Vagina (tissue), 2 donors: Measurements from ENCODE around the gene VRK1. TPM values are rescaled to one million over a fixed set of nuclear protein-coding genes. Genes with fewer than 3 reads are reported as not detected.

ENCODE experiments used
- DNase-seq, 2 donors: peaks; one replicate each; pipeline ENCODE4 v3.0.0-alpha.2; 2017; ENCODE audit errors: extremely low spot score in 2 of 2
- H3K27ac ChIP-seq: fragments of 200-600 bp; sonication (generic); one replicate; pipeline ENCODE4 v1.5.1; 2019
- H3K27me3 ChIP-seq: fragments of 200-600 bp; sonication (generic); one replicate; pipeline ENCODE4 v1.5.1; 2019
- H3K36me3 ChIP-seq, 2 donors: fragments of 200-600 bp; sonication (generic); one replicate each; pipeline ENCODE4 v1.5.1; 2017 to 2019
- H3K4me1 ChIP-seq: fragments of 200-600 bp; sonication (generic); one replicate; pipeline ENCODE4 v1.5.1; 2019
- H3K4me3 ChIP-seq, 2 donors: fragments of 200-600 bp; sonication (generic); 1 replicate in 1 of 2; 2 replicates in 1 of 2; pipeline ENCODE4 v1.5.1; 2016 to 2019
- H3K9me3 ChIP-seq: fragments of 200-600 bp; sonication (generic); one replicate; pipeline ENCODE4 v1.5.1; 2019
- CTCF ChIP-seq, 3 experiments: fragments of 450-650 bp in 2 of 3; fragments of 200-600 bp in 1 of 3; sonication (generic) in 1 of 3; IDR thresholded peaks; one replicate each; pipeline ENCODE4 v1.5.1; 2017 to 2019; ENCODE audit warnings: antibody characterized with exemption in 3 of 3, mild to moderate bottlenecking in 2 of 3, moderate library complexity in 2 of 3
- POLR2A ChIP-seq, 2 donors: fragments of 450-650 bp; IDR thresholded peaks; one replicate each; pipeline ENCODE4 v1.6.1; 2017; ENCODE audit warnings: antibody characterized with exemption in 2 of 2, mild to moderate bottlenecking in 2 of 2, moderate library complexity in 2 of 2
- POLR2AphosphoS5 ChIP-seq, 2 donors: sonication (generic); formaldehyde crosslinking; IDR thresholded peaks; one replicate each; pipeline ENCODE4 v1.9.0; 2017; ENCODE audit warnings: antibody characterized with exemption in 2 of 2, mild to moderate bottlenecking in 2 of 2, low read depth in 1 of 2; ENCODE audit not compliant: insufficient read depth in 1 of 2
- intact Hi-C: fragments of 100-400 bp; cut with DNase I; formaldehyde crosslinking; loops from one replicate; pipeline ENCODE4 v1.15.1; 2023
- total RNA-seq: library from RNA; depleted of rRNA; stranded (reverse); fragments of >200 nt; gene quantifications from one replicate; pipeline ENCODE4 v1.2.3, GENCODE V29; 2016

Gene VRK1
- total RNA-seq, 1 donor from 2014 or later, result 10.1 TPM

GRCh38 chr14:96752594-96752993 is 44.6 kb upstream of the VRK1 start:
- H3K27me3 ChIP-seq, result no peaks in the 10 kb centered on the region
- no peaks in the 10 kb centered on the region for H3K4me1 ChIP-seq

GRCh38 chr14:96754162-96754844 is 42.9 kb upstream of the VRK1 start:
- intact Hi-C loops, result no loop called here
- H3K9me3 ChIP-seq, result no peaks in the 10 kb centered on the region
- H3K4me3 ChIP-seq, result no peak overlapping the region
- no peak for DNase-seq
- H3K27ac ChIP-seq, result no peak overlapping the region
- TF ChIP-seq POLR2A (IDR thresholded peaks at IDR 0.05) (no peak), POLR2AphosphoS5 (IDR thresholded peaks at IDR 0.05; ENCODE audit: insufficient read depth in 1 of 2, low read depth in 1 of 2) (no peak), CTCF (IDR thresholded peaks at IDR 0.05) (no peak)
- no peaks in the 10 kb centered on the region for H3K4me1 ChIP-seq
- no peaks in the 10 kb centered on the region for H3K27me3 ChIP-seq
- H3K36me3 ChIP-seq, result no peaks in the 10 kb centered on the region

More at GRCh38 chr14:96752594-96752993, 44.6 kb upstream of the VRK1 start:
- no peak overlapping the region for H3K27ac ChIP-seq
- TF ChIP-seq POLR2A (IDR thresholded peaks at IDR 0.05) (no peak), POLR2AphosphoS5 (IDR thresholded peaks at IDR 0.05; ENCODE audit: insufficient read depth in 1 of 2, low read depth in 1 of 2) (no peak), CTCF (IDR thresholded peaks at IDR 0.05) (no peak)
- no peaks in the 10 kb centered on the region for H3K9me3 ChIP-seq
- intact Hi-C loops, result no loop called here
- H3K36me3 ChIP-seq, result no peaks in the 10 kb centered on the region
- no peak overlapping the region for H3K4me3 ChIP-seq
- no peak for DNase-seq

GRCh38 chr14:96754845-96755184 is 42.4 kb upstream of the VRK1 start:
- Histone ChIP-seq H3K4me3 (no peak overlapping the region), H3K27me3 (no peaks in the 10 kb centered on the region), H3K9me3 (no peaks in the 10 kb centered on the region), H3K36me3 (no peaks in the 10 kb centered on the region), H3K4me1 (no peaks in the 10 kb centered on the region), H3K27ac (no peak overlapping the region)
- intact Hi-C loops, result no loop called here
- TF ChIP-seq POLR2AphosphoS5 (IDR thresholded peaks at IDR 0.05; ENCODE audit: insufficient read depth in 1 of 2, low read depth in 1 of 2) (no peak), POLR2A (IDR thresholded peaks at IDR 0.05) (no peak), CTCF (IDR thresholded peaks at IDR 0.05) (no peak)
- no peak for DNase-seq

GRCh38 chr14:96756745-96757144 is 40.4 kb upstream of the VRK1 start:
- TF ChIP-seq CTCF (IDR thresholded peaks at IDR 0.05) (no peak), POLR2A (IDR thresholded peaks at IDR 0.05) (no peak), POLR2AphosphoS5 (IDR thresholded peaks at IDR 0.05; ENCODE audit: insufficient read depth in 1 of 2, low read depth in 1 of 2) (no peak)
- DNase-seq, result no peak

GRCh38 chr14:96757456-96757855 is 39.7 kb upstream of the VRK1 start:
- H3K27ac ChIP-seq, result no peak overlapping the region
- no peaks in the 10 kb centered on the region for H3K36me3 ChIP-seq
- H3K4me1 ChIP-seq, result no peaks in the 10 kb centered on the region
- no peaks in the 10 kb centered on the region for H3K27me3 ChIP-seq
- TF ChIP-seq CTCF (IDR thresholded peaks at IDR 0.05), result no peak
- TF ChIP-seq POLR2AphosphoS5 (IDR thresholded peaks at IDR 0.05; ENCODE audit: insufficient read depth in 1 of 2, low read depth in 1 of 2), result no peak
- no peak for TF ChIP-seq POLR2A (IDR thresholded peaks at IDR 0.05)
- H3K4me3 ChIP-seq, result no peak overlapping the region
- H3K9me3 ChIP-seq, result no peaks in the 10 kb centered on the region
- intact Hi-C loops, result no loop called here
- no peak for DNase-seq

More at GRCh38 chr14:96756745-96757144, 40.4 kb upstream of the VRK1 start:
- Histone ChIP-seq H3K4me3 (no peak overlapping the region), H3K9me3 (no peaks in the 10 kb centered on the region), H3K27me3 (no peaks in the 10 kb centered on the region), H3K27ac (no peak overlapping the region), H3K4me1 (no peaks in the 10 kb centered on the region), H3K36me3 (no peaks in the 10 kb centered on the region)
- intact Hi-C loops, result no loop called here
